DOHH2 (cell line): ENCODE results near the gene ITGBL1.
"Not testable (repeated sequence)": the region's sequence is repeated elsewhere in the genome, so short reads cannot be mapped to it uniquely, and the experiment has no call there.

Experiments
- H3F3A ChIP-seq: fragments of 200-600 bp; sonication (generic), shearing (Covaris generic); 2 replicates; pipeline ENCODE4 v1.6.0; 2016; ENCODE audit warnings: antibody characterized with exemption, mild to moderate bottlenecking; ENCODE audit not compliant: control insufficient read depth, insufficient read depth
- H3K27ac ChIP-seq: fragments of 200-600 bp; sonication (generic); 2 replicates; pipeline ENCODE4 v1.5.1; 2014; ENCODE audit warnings: low read depth, mild to moderate bottlenecking, low read length, moderate library complexity
- H3K27me3 ChIP-seq: fragments of 200-600 bp; sonication (generic); 2 replicates; pipeline ENCODE4 v1.6.1; 2014; ENCODE audit warnings: mild to moderate bottlenecking, low read length, mixed read lengths; ENCODE audit not compliant: control insufficient read depth
- H3K36me3 ChIP-seq: fragments of 200-600 bp; sonication (generic); 2 replicates; pipeline ENCODE4 v1.6.1; 2014; ENCODE audit warnings: mild to moderate bottlenecking, low read length, moderate library complexity, mixed read lengths; ENCODE audit not compliant: control insufficient read depth
- H3K4me1 ChIP-seq: fragments of 200-600 bp; sonication (generic); 2 replicates; pipeline ENCODE4 v1.6.1; 2014; ENCODE audit warnings: mild to moderate bottlenecking, low read length, mixed read lengths; ENCODE audit not compliant: control insufficient read depth
- H3K4me2 ChIP-seq: fragments of 200-600 bp; sonication (generic); 2 replicates; pipeline ENCODE4 v1.6.0; 2014; ENCODE audit warnings: mild to moderate bottlenecking, low read length, moderate library complexity
- H3K4me3 ChIP-seq: fragments of 200-600 bp; sonication (generic); 2 replicates; pipeline ENCODE4 v1.5.1; 2014; ENCODE audit warnings: mild to moderate bottlenecking, low read length, mixed read lengths
- H3K79me2 ChIP-seq: fragments of 200-600 bp; sonication (generic); 2 replicates; pipeline ENCODE4 v1.6.1; 2014; ENCODE audit warnings: mild to moderate bottlenecking, low read length, mixed read lengths; ENCODE audit not compliant: control insufficient read depth
- H3K9me2 ChIP-seq: fragments of 200-600 bp; sonication (generic); replicated peaks from 2 replicates; pipeline ENCODE4 v1.6.1; 2014; ENCODE audit warnings: mild to moderate bottlenecking, low read length, mixed read lengths; ENCODE audit not compliant: control insufficient read depth
- H3K9me3 ChIP-seq: fragments of 200-600 bp; sonication (generic); 2 replicates; pipeline ENCODE4 v1.6.1; 2014; ENCODE audit warnings: antibody characterized with exemption, low read length, mixed read lengths; ENCODE audit not compliant: control insufficient read depth, insufficient read depth
- H4K20me1 ChIP-seq: fragments of 200-600 bp; sonication (generic); 2 replicates; pipeline ENCODE4 v1.6.0; 2014; ENCODE audit warnings: low read depth, mild to moderate bottlenecking, antibody characterized with exemption, low read length, moderate library complexity; ENCODE audit not compliant: control insufficient read depth, insufficient read depth
- EZH2phosphoT487 ChIP-seq: fragments of 200-600 bp; sonication (generic); IDR thresholded peaks from 2 replicates; pipeline ENCODE4 v1.6.1; 2017; ENCODE audit warnings: borderline replicate concordance, mild to moderate bottlenecking, antibody characterized with exemption, low read length, moderate library complexity, mixed read lengths
- TF ChIP-seq, protein P1 (sequence below): fragments of 200-600 bp; sonication (generic); IDR thresholded peaks from one replicate; pipeline ENCODE4 v1.5.1; 2014; ENCODE audit warnings: antibody characterized with exemption, mild to moderate bottlenecking, low read depth, low read length; ENCODE audit not compliant: poor library complexity, severe bottlenecking

The ITGBL1 gene

DNA sequence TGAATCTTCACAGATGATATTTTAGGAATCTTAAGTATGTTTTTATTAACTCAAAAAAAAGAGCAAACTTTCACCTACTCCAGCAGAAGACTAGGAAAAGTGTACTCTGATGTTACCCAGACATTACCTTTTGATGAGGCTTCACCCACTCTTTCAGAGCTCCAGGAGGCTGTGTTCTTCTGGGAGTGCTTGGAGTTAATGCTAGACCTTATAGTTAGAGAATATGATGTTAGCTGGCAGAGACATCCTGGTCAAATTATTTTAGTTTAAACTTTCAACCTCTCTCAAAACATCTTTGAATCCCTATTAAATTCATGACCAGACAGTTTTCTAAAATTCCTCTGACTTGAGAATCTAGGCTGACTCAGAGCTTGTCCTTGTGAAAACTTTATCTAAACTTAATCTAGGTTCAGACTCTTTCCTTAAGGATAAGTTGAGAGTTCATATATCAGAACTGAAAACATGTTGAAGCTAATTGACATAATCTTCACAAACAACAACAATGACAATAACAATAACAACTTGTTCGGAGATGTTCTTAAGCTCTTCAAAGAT lies 82.8 kb downstream of the ITGBL1 start:
- Histone ChIP-seq H4K20me1 (no peaks in the 10 kb centered on the region), H3K79me2 (no peaks in the 10 kb centered on the region), H3K4me3 (no peak overlapping the region), H3K9me2 (no peaks in the 10 kb centered on the region), H3K27me3 (no peaks in the 10 kb centered on the region), H3K4me1 (no peaks in the 10 kb centered on the region), H3K4me2 (no peak overlapping the region), H3K27ac (no peak overlapping the region), H3F3A (no peaks in the 10 kb centered on the region), H3K9me3 (no peaks in the 10 kb centered on the region), H3K36me3 (no peaks in the 10 kb centered on the region)
- TF ChIP-seq, protein P1, sequence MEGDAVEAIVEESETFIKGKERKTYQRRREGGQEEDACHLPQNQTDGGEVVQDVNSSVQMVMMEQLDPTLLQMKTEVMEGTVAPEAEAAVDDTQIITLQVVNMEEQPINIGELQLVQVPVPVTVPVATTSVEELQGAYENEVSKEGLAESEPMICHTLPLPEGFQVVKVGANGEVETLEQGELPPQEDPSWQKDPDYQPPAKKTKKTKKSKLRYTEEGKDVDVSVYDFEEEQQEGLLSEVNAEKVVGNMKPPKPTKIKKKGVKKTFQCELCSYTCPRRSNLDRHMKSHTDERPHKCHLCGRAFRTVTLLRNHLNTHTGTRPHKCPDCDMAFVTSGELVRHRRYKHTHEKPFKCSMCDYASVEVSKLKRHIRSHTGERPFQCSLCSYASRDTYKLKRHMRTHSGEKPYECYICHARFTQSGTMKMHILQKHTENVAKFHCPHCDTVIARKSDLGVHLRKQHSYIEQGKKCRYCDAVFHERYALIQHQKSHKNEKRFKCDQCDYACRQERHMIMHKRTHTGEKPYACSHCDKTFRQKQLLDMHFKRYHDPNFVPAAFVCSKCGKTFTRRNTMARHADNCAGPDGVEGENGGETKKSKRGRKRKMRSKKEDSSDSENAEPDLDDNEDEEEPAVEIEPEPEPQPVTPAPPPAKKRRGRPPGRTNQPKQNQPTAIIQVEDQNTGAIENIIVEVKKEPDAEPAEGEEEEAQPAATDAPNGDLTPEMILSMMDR, result no peak
- no peak for TF ChIP-seq EZH2phosphoT487

DNA sequence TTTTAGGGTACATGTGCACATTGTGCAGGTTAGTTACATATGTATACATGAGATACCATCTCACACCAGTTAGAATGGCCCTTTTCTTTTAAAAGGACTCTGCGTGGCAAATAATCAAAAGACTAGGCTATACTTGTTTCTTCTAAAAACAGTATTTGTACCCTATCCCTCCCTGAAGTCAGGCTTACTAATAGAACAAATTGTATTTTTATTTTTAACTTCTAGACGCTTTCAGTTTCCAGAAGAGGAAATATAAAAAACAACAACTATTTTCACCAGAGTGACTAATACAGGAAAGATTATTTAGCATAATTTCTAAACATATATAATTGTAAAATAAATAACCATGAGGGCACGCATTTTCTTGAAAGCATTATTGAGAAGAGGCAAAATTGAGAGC lies 83.6 kb downstream of the ITGBL1 start:
- TF ChIP-seq, protein P1, result no peak
- no peak for TF ChIP-seq EZH2phosphoT487
- Histone ChIP-seq H3K4me2 (no peak overlapping the region), H3K4me1 (no peaks in the 10 kb centered on the region), H3K27me3 (no peaks in the 10 kb centered on the region), H4K20me1 (no peaks in the 10 kb centered on the region), H3K9me2 (no peaks in the 10 kb centered on the region), H3F3A (no peaks in the 10 kb centered on the region), H3K27ac (no peak overlapping the region), H3K4me3 (no peak overlapping the region), H3K36me3 (no peaks in the 10 kb centered on the region), H3K79me2 (no peaks in the 10 kb centered on the region), H3K9me3 (no peaks in the 10 kb centered on the region)

DNA sequence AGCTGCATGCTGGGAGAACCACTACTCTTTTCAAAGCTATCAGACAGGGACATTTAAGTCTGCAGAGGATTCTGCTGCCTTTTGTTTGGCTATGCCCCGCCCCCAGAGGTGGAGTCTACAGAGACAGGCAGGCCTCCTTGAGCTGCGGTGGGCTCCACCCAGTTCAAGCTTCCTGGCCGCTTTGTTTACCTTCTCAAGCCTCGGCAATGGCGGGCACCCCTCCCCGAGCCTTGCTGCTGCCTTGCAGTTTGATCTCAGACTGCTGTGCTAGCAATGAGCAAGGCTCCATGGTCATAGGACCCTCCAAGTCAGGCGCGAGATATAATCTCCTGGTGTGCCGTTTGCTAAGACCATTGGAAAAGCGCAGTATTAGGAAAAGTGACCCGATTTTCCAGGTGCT lies 92.1 kb downstream of the ITGBL1 start:
- H3K27ac ChIP-seq, H4K20me1 ChIP-seq, H3K4me3 ChIP-seq, H3K9me3 ChIP-seq, H3K27me3 ChIP-seq, H3K79me2 ChIP-seq, H3K4me1 ChIP-seq, H3K9me2 ChIP-seq, H3K4me2 ChIP-seq, H3F3A ChIP-seq, H3K36me3 ChIP-seq: not testable (repeated sequence)

DNA sequence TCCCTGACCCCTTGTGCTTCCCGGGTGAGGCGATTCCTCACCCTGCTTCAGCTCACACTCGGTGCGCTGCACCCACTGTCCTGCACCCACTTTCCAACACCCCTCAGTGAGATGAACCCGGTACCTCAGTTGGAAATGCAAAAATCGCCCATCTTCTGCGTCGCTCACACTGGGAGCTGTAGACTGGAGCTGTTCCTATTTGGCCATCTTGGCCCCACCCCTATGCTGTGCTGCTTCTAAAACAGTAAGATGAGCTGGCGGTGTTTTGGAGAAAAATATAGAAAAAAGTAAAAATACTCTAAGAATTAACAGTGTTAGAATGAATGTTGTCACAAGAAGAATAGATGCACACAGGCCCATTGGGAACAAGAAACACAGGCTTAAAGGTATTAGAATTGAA lies 92.5 kb downstream of the ITGBL1 start:
- no peak overlapping the region for H3K27ac ChIP-seq
- no peak for TF ChIP-seq EZH2phosphoT487
- TF ChIP-seq, protein P1, result no peak
- no peaks in the 10 kb centered on the region for H3K79me2 ChIP-seq
- no peaks in the 10 kb centered on the region for H3K27me3 ChIP-seq
- H3K36me3 ChIP-seq, result no peaks in the 10 kb centered on the region
- H3K4me1 ChIP-seq, result no peaks in the 10 kb centered on the region
- no peaks in the 10 kb centered on the region for H3K9me2 ChIP-seq
- no peaks in the 10 kb centered on the region for H3F3A ChIP-seq
- H4K20me1 ChIP-seq, result no peaks in the 10 kb centered on the region
- no peak overlapping the region for H3K4me2 ChIP-seq
- no peak overlapping the region for H3K4me3 ChIP-seq
- no peaks in the 10 kb centered on the region for H3K9me3 ChIP-seq
